KOPT-K1 (cell line): Measurements from ENCODE around the gene POLA1.

Source experiments
- H3K27ac ChIP-seq: fragments of 200-600 bp; sonication (generic); 2 replicates; pipeline ENCODE4 v1.5.1; 2016; ENCODE audit warnings: antibody characterized with exemption, mild to moderate bottlenecking, low read depth, low read length; ENCODE audit not compliant: poor library complexity, severe bottlenecking
- H3K36me3 ChIP-seq: fragments of 200-600 bp; sonication (generic); 2 replicates; pipeline ENCODE4 v1.5.1; 2017; ENCODE audit warnings: antibody characterized with exemption, mild to moderate bottlenecking, low read length, moderate library complexity; ENCODE audit not compliant: insufficient read depth
- H3K9me3 ChIP-seq: fragments of 200-600 bp; sonication (generic); 2 replicates; pipeline ENCODE4 v1.5.1; 2017; ENCODE audit warnings: antibody characterized with exemption, low read length, mild to moderate bottlenecking; ENCODE audit not compliant: insufficient read depth, poor library complexity, severe bottlenecking

Gene POLA1

DNA sequence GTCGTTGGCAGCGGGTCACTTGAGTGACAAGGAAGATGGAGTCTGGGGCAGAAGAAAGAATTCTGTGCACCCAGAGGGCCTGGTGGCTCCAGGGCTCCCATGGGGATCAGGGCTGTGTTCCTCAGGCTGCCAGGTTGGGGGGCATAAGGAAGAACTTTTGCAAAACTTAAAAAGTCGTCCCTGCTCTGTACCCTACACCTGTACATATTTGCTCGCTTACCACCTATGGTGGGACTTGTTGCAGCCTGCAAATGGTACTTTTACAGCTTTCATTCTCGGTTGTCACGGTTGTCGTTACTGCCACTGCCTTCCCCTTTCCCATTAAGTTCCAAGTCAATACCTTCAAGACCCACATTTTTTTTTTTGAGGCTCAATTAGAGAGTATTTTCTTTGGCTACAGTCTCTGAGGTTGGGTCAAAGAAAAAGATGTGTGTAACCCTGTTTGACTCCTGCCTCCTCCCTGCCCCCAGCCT lies 312.9 kb downstream of the POLA1 start:
- Histone ChIP-seq H3K36me3 (no peaks in the 10 kb centered on the region; the same call in 1 of the 2 replicates), H3K27ac (no peak overlapping the region), H3K9me3 (no peaks in the 10 kb centered on the region)

DNA sequence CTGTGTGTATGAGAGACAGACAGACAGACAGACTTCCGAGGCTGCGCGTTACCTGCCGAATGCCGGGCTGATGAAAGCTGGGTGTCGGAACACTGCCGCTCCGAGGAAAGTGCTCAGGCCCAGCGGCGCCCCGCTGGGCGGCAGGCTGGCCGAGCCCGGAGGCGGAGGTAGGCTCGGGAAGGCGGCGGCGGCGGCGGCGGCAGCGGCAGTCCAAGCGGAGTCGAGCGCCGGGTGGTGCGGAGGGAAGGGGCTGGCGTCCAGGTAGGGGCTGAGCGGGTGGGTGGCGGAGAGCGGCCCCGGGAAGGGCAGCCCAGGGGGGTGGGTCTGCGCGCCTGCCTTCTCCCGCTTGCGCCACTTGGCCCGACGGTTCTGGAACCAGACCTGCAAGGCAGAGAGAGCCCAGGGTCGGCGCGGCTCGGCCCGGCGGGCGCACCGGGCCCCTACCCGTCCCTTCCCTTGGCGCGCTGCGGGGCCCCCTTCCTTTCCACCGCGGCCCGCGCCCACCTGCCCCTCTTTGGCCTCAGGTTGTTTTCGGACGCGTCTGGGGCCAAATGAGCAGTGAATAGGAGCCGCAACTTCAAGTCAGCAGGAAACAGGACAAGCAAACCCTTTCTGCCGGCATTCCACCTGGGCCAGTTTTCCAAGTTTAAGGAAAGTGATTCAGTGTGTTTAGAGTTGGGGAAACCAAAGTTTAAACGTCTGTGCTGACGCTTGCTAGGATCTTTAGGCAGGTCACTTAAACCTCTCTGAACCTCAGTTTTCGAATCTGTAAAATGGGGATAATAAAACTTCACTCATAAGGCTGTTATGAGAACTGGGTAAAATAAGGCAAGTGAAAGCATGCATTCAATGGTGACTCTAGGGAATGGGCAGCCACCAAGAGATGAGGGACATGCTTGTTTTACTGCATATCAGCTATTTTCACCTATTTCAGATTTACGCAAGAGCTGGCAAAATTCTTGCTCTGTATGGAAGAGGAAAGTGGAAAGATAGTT lies 313.6 kb downstream of the POLA1 start:
- Histone ChIP-seq H3K36me3 (no peaks in the 10 kb centered on the region), H3K27ac (no peak overlapping the region), H3K9me3 (no peaks in the 10 kb centered on the region)

DNA sequence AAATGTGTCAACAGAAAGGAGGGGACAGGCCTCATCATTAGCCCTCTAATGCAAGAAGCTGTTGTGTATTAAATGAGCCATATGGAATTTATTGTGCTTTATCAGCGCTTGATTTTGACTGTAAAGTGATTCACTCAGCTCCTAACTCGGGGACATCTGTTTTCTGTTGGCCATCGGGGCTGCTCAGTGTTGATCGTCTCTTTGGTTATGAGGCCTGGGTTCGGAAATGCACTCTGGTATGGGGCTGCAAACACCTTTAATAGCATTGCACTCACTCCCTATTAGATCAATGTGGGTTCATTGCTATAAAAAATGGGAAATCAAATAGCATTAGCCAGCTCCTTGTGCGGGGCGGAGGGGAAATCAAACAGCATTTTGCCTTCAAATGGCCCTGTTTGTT lies 315.7 kb downstream of the POLA1 start:
- no peaks in the 10 kb centered on the region for H3K9me3 ChIP-seq
- no peak overlapping the region for H3K27ac ChIP-seq
- no peaks in the 10 kb centered on the region for H3K36me3 ChIP-seq

DNA sequence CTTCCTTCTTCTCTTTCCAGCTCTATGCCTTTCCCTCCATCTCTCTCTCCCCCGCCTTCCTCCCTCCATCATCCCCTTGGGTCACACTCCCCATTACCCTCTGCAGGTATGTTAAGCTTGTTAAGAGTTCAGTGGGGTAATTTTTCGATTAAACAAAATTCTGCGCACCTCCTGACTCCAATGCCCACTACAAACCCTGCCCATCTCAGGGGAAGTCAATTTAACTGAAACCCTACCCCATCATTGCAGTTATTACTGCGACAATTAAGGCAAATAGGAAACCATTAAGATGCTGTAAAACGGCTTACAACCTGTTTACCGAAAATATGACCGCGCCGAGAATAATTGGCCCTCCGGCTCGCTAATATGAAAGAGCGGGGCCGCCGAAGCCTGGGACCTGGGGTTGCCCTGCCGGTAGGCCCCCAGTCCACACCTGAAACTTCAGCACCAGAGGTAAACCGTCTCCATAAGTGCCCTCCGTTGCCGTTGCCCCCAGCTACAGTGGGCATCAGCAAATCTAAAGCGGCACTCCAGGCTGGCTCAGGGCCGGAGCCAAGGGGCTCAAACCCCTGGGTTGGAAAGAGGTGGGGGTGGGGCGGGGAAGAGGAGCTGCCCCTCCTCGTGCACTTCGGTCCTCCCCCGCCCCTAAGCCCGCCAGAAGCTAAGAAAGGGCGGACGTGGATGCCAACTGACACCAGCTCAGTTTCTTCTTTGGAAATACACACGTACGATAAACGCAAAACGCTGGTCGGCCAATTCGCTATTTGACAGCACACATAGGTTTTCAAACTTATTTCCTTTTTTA lies 317.3 kb downstream of the POLA1 start:
- Histone ChIP-seq H3K27ac (no peak overlapping the region), H3K36me3 (no peaks in the 10 kb centered on the region), H3K9me3 (no peaks in the 10 kb centered on the region)

DNA sequence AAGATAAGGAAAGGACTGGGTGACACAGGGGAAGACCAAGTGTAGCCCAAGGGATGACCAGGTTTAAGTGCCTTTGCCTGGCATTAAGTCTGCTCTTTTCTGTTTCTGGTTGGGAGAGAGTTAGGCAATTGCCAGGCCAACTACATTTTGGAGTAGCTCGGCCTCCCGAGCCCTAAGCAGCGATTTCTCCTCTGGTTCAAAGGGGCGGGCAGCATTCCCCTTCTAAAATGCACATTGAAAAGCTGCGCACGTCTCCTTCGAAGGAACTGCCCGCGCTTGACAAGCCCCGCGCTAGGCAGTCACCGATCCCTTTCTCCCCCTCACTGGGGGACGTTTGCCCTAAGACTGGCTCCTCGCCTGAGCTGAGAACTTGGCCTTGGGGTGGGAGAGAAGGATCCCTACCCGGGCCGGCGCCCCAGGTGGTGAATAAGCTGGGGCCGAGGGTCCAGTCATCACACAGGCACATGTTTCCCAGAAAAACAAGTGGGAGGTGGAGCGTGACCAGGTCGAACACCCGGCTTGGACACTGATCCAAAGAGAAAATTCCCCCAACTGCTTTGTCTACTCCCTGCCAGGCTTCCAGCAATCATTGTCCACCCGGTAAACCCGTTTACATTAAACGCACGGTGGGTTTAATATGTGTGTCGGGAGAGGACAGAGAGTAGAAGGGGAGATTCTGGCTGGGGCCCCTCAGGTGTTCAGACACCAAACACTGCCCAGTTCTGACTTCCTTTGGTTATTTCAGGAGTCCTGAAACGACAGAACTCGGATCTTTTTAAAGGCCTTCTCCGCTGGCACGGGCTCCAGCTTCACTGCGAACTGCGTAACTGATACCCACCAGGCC lies 318.1 kb downstream of the POLA1 start:
- Histone ChIP-seq H3K36me3 (no peaks in the 10 kb centered on the region), H3K9me3 (no peaks in the 10 kb centered on the region), H3K27ac (no peak overlapping the region)

DNA sequence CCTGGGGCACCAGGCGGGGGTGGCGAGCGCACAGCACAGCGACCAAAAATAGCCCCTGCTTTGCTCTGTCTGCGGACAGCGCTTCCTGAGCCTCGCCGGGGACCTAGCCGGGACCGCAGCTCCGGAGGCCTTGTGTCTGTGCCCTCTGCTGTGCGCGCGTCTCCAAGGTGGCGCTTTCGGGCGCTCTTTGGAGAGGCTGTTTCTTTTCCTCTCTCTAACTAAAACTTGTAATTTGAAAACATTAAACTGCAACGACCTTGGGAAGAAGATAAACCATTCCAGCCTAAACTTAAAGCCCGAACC lies 318.7 kb downstream of the POLA1 start:
- Histone ChIP-seq H3K36me3 (no peaks in the 10 kb centered on the region), H3K9me3 (no peaks in the 10 kb centered on the region), H3K27ac (no peak overlapping the region)

DNA sequence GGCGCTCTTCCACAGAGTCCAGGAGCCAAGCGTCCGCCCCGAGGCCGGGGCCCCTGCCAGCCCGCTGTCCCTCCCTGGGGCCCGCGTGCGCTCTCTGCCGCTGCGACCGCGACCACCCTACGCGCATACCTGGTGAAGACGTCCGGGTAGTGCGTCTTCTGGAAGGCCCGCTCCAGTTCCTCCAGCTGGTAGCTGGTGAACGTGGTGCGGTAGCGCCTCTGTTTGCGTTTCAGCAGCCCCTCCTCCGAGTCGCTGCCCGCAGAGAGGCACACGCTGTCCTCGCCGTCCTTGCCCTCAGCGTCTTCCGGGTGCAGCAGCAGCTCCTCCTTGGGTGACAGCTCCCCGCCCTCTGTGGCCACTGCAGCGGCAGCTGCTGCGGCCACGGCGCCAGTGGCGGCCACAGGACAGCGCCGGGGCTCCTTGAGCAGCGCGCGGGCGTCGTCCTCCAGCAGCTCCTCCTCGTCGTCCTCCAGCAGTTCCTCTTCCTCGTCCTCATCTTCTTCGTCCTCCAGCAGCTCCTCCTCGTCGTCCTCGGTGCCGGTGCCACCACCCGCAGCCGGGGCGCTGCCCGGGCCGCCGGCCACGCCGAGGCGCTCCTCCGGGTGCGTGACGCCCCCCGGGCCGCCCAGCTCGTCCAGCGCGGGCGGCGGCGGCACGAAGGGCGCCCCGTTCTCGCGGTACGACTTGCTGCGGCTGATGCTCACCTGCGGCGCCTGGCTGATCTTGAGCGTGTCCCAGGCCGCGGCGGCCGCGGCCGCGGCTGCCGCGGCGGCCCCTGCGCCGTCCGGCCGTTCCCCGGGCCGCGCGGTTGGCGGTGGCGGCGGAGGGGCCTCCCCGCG lies 319.3 kb downstream of the POLA1 start:
- Histone ChIP-seq H3K9me3 (no peaks in the 10 kb centered on the region), H3K27ac (no peak overlapping the region), H3K36me3 (no peaks in the 10 kb centered on the region)

DNA sequence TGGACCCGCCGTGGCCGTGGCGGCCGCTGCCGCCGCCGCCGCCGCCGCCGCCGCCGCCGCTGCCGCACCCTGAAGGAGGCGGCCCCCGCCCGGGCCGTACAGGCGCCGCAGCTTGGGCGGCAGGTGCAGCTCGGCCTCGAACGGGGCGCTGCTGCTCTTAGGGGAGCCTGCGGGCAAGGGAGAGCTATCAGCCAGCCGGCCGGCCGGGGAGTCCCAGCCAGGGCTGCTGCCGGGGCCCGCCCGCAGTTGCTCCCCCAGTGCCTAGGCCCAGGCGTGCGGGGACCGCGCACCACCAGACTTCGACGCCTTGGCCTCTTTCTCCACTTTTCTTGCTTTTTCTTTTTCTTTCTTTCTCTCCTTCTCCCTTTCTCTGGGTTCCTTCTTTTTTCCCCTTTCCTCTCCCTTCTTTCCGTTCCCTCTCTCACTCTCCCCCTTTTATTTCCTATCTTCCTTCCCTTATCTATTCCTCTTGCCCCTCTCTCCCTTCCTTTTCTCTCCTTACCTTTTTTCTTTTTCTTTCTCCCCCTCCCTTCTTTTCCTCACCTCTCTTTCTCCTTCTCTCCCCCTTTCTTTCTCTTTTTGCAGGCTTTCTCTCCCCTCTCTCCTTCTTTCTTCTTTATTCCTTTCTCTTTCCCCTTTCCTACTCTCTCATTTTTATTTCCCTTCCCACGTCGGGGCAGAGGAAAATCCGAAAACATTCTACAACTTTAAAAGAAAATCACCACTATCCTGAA lies 320.1 kb downstream of the POLA1 start:
- Histone ChIP-seq H3K36me3 (no peaks in the 10 kb centered on the region), H3K9me3 (no peaks in the 10 kb centered on the region), H3K27ac (no peak overlapping the region)

DNA sequence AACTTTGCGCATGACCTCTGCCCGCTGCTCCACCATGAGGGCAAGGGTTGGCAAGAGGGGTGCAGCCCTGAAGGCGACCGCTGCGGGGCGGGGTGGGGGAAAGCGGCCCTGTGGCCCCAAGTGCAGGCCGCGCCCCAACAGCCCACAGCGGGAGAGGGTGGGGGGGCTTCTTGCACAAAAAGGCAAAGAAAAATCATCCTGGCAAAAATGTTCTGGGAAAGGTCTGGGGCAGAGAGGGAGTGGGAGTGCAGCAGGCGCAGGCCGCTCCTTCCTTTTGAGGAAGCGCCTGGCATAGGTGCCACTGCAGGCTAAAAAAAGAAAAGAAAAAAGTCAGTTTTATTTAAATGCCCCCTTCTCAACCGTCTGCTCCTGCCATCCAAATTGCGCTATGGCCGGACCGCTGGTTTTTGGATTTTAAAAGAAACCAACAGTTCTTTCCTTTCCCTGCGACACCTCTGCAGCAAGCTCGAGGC lies 320.7 kb downstream of the POLA1 start:
- H3K36me3 ChIP-seq: no peaks in the 10 kb centered on the region
- H3K9me3 ChIP-seq: no peaks in the 10 kb centered on the region
- H3K27ac ChIP-seq: no peak overlapping the region

DNA sequence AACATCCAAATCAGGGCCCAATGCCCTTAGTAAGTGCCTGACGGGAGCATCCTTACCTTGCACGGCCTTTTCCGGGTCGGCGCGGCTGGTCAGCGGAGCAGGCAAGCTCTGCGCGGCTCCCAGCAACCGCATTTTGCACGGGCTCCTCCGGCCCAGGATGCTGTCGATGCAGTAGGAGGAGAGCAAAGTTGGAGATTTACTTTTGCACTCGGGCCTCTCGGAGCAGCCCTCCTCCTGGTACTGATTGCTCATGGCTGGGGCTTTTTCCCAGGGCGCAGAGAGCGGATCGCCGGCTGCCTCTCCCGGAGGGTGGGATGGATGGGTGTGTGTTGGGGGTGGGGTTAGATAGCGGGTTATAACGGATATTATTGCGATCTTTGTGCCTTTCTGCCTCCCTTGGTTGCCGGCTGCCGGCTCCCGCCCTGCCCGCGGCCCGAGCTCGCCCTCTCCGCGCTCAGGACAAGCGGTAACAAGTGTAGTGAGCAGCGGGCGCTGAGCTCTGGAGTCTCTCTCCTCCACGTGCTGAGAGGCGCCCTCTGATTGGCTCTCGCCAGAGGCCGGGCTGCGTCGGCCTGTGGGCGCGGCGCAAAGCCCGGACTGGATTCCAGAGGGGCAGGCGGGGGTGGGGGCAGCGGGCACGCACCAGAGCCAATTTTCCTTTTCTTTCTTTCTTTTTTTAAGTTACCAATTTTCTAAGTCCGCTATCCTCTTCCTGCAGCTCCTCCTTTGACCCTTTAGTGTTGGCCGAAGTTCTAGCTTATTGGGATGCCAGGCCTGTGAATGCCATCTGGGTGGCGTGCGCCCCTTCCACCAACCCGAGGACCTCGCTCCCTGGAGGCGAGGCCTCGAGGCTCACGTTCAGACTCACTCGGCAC lies 322.0 kb downstream of the POLA1 start, which contains the start of gene ARX:
Gene ARX (minus strand): TSS at position 480 of the 875 bp plus-strand sequence. CDS start 228 bp downstream, at position 252.
- Histone ChIP-seq H3K27ac (no peak within 1 kb of the TSS), H3K9me3 (no peaks in the 10 kb centered on the region), H3K36me3 (no peaks in the 10 kb centered on the region)

DNA sequence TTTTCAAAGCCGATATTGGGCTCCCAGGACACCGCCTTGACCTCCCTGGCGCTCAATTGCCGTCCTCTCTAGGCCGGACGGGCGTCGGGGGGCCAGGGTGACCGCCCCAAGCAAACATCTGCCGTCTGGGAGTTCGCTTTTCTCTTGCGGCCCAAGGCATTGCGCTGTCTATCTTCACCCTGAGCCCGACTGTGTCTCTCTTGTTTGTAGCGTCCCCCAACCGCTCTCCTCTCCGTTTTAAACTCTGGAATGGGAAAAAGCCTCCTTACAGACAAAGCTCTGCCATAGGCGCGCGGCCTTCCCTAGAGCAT lies 322.6 kb downstream of the POLA1 start:
- no peaks in the 10 kb centered on the region for H3K9me3 ChIP-seq
- H3K27ac ChIP-seq: no peak overlapping the region
- no peaks in the 10 kb centered on the region for H3K36me3 ChIP-seq

DNA sequence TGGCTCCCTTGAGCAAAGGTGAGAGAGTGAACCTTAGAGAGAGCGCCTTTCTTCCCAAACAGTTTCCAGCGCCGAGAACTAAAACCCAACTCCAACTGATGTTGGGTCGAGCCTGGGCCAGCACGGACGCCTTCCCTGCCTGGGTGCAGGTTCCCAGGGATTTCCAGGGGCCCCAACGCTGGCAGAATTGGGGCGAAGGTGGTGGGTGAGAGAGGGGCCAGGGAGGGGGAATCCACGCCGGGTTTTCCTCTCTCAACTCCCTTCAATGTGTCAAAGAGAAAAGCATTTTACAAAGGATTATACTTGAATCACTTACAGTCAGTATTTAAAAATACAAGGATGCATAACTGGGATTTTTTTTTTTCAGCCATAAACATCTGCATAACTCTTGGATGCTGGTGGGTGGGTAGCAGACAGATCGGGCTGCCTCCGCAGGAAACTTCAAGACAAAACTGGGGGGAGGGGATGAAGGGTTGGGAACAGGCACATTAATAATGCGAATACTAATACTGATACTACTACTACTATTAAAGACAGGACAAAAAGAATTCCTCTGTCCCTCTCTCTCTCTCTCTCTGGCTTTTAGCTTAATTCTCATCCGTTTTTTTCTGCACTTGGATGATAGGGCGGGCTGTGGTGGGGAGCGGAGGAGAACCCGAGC lies 323.4 kb downstream of the POLA1 start:
- Histone ChIP-seq H3K36me3 (no peaks in the 10 kb centered on the region), H3K9me3 (no peaks in the 10 kb centered on the region), H3K27ac (no peak overlapping the region)
